Inflammatory macrophage treated with lipopolysaccharide for 4 hours (primary cell): ENCODE data around the gene MLPH.
A peak's percentile ranks its signal among the peaks of the same experiment; 100 is the strongest.

ENCODE experiments used
- DNase-seq: peaks from one replicate; pipeline ENCODE4 v3.0.0-alpha.2; 2020

MLPH gene

GRCh38 chr2:237501892-237502513, 15.0 kb downstream of the MLPH start:
- no peak for DNase-seq

GRCh38 chr2:237503201-237503600, 16.1 kb downstream of the MLPH start:
- peak; percentile 72 for DNase-seq

- no peak for DNase-seq
Observed at GRCh38 chr2:237505188-237505939, 18.3 kb downstream of the MLPH start.

GRCh38 chr2:237507512-237507911, 20.5 kb downstream of the MLPH start:
- DNase-seq, result peak; percentile 11

- no peak for DNase-seq
Observed at GRCh38 chr2:237508361-237508760, 21.3 kb downstream of the MLPH start.

GRCh38 chr2:237509151-237509550, 22.1 kb downstream of the MLPH start:
- no peak for DNase-seq

GRCh38 chr2:237509905-237510304, 22.9 kb downstream of the MLPH start:
- DNase-seq, result no peak

GRCh38 chr2:237510502-237511217, 23.6 kb downstream of the MLPH start:
- DNase-seq, result no peak

- DNase-seq, result no peak
Observed at GRCh38 chr2:237511433-237511832, 24.4 kb downstream of the MLPH start.

- no peak for DNase-seq
Observed at GRCh38 chr2:237511885-237512405, 24.9 kb downstream of the MLPH start.

GRCh38 chr2:237512774-237513466, 25.9 kb downstream of the MLPH start:
- DNase-seq, result peak; percentile 74

- no peak for DNase-seq
Observed at GRCh38 chr2:237513693-237514092, 26.6 kb downstream of the MLPH start.

- DNase-seq, result no peak
Observed at GRCh38 chr2:237514474-237515130, 27.6 kb downstream of the MLPH start.

- no peak for DNase-seq
Observed at GRCh38 chr2:237515166-237515565, 28.1 kb downstream of the MLPH start.

GRCh38 chr2:237515621-237516275, 28.7 kb downstream of the MLPH start:
- DNase-seq, result no peak

- DNase-seq, result no peak
Observed at GRCh38 chr2:237517163-237517562, 30.1 kb downstream of the MLPH start.

GRCh38 chr2:237517990-237518389, 30.9 kb downstream of the MLPH start:
- no peak for DNase-seq

- DNase-seq, result no peak
Observed at GRCh38 chr2:237519506-237520245, 32.6 kb downstream of the MLPH start.

GRCh38 chr2:237520290-237520689, 33.2 kb downstream of the MLPH start:
- DNase-seq, result no peak

GRCh38 chr2:237524631-237525030, 37.6 kb downstream of the MLPH start:
- DNase-seq, result no peak

GRCh38 chr2:237525559-237526157, 38.6 kb downstream of the MLPH start:
- DNase-seq, result no peak
